HepG2 (cell line): ENCODE data around the gene ALOXE3. TPM values are rescaled to one million over a fixed set of nuclear protein-coding genes. Genes with fewer than 3 reads are reported as not detected.

Source experiments
- KDM4B ChIP-seq: sonication (generic); formaldehyde crosslinking; IDR thresholded peaks from 2 replicates; pipeline ENCODE4 v1.4.0; 2020; ENCODE audit warnings: missing genetic modification reagents
- polyA plus RNA-seq, 8 experiments: library from polyadenylated mRNA; depleted of rRNA in 3 of 8; stranded (reverse) in 7 of 8; unstranded in 1 of 8; fragments of >200 nt; fragmentation: Illumina TruSeq in 4 of 8; extraction: Trizol in 4 of 8; gene quantifications; 2 replicates each; pipeline versions ENCODE4 v1.2.1 to v1.2.3, GENCODE V29; 2011 to 2016; ENCODE audit warnings: low read depth in 4 of 8, missing spikeins in 1 of 8, mixed read lengths in 1 of 8; ENCODE audit not compliant: insufficient read depth in 1 of 8
- total RNA-seq, 5 experiments: library from RNA; depleted of rRNA; stranded (reverse); fragments of >200 nt; fragmentation: Illumina TruSeq; extraction: Trizol; gene quantifications; 2 replicates each; pipeline ENCODE4 v1.2.3, GENCODE V29; 2016; ENCODE audit warnings: low read depth in 1 of 5
- TF ChIP-seq, protein P1 (sequence below): sonication (generic); formaldehyde crosslinking; IDR thresholded peaks from 2 replicates; pipeline ENCODE4 v1.4.0; 2020; ENCODE audit warnings: mild to moderate bottlenecking, missing genetic modification reagents

The ALOXE3 gene
- total and polyA plus RNA-seq, 2 of the 13 experiments (the other 11 are each of a cell fraction or from before 2014, with no cell fraction given), result 0.07 TPM; not detected in 1

DNA sequence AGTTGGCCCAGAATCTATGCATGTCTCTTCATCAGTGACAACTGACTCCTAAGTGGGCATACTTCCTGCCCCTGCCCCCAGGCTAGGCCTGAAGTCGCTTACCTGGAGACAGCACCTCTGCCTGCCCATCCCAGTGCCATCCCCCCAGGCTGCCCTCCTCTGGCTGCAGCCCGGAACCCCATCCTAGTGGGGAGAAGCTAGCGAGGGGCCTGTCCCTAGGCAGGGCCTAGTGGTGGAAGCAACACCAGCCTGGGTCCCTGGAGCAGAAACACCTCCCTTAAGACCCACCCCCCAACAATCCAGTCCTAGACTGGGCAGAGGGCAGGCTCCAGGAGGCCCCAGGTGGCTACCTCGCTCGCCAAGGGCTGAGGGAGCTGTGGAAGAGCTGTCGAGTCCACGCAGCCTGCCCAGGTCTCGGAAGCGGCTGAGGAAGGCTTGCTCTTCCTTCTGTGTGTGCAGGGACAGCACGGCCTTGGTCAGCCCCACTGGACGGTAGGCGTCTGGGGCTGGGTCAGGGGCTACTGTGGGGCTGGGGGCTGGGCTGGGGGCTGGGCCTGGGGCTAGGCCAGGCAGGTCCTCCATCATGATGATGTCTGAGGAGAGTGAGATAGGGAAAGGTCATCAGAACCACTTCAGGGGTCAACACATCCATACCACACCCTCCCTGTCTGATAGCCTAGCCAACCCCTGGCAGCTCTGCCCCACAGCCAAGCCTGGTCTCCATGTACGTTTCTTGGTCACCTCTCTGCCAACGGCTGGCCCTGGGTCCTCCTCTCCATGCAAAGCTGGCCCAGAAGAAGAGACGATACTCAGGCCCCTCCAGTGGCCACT, 26.3 kb upstream of the ALOXE3 start (continued):
- TF ChIP-seq, protein P1, sequence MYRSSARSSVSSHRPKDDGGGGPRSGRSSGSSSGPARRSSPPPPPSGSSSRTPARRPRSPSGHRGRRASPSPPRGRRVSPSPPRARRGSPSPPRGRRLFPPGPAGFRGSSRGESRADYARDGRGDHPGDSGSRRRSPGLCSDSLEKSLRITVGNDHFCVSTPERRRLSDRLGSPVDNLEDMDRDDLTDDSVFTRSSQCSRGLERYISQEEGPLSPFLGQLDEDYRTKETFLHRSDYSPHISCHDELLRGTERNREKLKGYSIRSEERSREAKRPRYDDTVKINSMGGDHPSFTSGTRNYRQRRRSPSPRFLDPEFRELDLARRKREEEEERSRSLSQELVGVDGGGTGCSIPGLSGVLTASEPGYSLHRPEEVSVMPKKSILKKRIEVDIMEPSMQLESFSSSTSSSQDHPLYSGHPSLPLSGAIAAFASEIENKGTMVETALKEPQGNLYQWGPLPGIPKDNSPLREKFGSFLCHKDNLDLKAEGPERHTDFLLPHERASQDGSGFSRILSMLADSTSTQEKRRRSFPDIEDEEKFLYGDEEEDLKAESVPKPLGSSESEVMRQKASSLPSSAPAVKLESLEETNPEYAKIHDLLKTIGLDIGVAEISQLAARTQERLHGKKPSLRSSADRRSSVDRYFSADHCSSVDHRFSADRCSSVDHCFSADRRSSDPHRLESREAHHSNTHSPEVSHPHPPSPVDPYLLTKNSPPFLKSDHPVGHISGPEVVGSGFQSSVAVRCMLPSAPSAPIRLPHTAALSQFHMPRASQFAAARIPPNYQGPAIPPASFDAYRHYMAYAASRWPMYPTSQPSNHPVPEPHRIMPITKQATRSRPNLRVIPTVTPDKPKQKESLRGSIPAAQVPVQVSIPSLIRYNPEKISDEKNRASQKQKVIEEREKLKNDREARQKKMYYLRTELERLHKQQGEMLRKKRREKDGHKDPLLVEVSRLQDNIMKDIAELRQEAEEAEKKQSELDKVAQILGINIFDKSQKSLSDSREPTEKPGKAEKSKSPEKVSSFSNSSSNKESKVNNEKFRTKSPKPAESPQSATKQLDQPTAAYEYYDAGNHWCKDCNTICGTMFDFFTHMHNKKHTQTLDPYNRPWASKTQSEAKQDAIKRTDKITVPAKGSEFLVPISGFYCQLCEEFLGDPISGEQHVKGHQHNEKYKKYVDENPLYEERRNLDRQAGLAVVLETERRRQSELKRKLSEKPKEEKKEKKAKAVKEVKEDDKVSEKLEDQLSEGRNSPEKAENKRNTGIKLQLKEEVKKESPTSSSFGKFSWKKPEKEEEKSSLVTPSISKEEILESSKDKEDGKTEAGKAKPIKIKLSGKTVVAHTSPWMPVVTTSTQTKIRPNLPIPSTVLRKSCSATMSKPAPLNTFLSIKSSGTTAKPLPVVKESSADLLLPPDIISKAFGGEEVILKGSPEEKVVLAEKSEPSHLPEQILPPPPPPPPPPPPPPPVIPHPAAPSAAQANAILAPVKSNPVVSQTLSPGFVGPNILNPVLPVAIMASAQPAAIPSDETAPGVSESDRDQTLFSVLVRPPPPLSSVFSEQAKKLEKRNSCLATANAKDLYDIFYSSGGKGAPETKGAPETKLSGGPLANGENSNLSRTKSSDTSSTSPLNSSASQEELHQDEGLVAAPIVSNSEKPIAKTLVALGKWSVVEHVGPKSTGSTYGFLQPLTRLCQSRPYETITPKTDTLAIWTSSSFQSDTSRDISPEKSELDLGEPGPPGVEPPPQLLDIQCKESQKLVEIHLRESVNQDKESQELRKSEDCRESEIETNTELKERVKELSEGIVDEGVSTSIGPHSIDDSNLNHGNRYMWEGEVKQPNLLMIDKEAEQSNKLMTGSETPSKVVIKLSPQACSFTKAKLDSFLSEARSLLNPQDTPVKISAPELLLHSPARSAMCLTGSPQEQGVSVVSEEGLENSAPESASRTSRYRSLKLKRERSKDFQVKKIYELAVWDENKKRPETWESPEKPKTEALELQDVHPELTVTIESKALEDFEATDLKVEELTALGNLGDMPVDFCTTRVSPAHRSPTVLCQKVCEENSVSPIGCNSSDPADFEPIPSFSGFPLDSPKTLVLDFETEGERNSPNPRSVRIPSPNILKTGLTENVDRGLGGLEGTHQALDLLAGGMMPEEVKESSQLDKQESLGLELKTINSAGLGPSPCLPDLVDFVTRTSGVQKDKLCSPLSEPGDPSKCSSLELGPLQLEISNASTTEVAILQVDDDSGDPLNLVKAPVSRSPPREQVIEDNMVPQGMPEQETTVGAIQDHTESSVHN (CRISPR knock-in tag), result no peak
- TF ChIP-seq KDM4B (CRISPR knock-in tag), result no peak
